Choroid plexus epithelial cell (primary cell): Measurements from ENCODE around the gene GPR75.

ENCODE experiments used
- DNase-seq: peaks from one replicate; pipeline ENCODE4 v3.0.0-alpha.2; 2010; ENCODE audit warnings: low read depth
- H3K4me3 ChIP-seq: 2 replicates; pipeline ENCODE4 v1.5.1; 2011; ENCODE audit warnings: low read depth, mild to moderate bottlenecking, control low read depth, low read length, moderate library complexity
- TF ChIP-seq, protein P1 (sequence below): conservative IDR thresholded peaks from 2 replicates; pipeline ENCODE4 v1.5.1; 2011; ENCODE audit warnings: low read depth, mild to moderate bottlenecking, control low read depth, inconsistent platforms, low read length, moderate library complexity

The GPR75 gene

DNA sequence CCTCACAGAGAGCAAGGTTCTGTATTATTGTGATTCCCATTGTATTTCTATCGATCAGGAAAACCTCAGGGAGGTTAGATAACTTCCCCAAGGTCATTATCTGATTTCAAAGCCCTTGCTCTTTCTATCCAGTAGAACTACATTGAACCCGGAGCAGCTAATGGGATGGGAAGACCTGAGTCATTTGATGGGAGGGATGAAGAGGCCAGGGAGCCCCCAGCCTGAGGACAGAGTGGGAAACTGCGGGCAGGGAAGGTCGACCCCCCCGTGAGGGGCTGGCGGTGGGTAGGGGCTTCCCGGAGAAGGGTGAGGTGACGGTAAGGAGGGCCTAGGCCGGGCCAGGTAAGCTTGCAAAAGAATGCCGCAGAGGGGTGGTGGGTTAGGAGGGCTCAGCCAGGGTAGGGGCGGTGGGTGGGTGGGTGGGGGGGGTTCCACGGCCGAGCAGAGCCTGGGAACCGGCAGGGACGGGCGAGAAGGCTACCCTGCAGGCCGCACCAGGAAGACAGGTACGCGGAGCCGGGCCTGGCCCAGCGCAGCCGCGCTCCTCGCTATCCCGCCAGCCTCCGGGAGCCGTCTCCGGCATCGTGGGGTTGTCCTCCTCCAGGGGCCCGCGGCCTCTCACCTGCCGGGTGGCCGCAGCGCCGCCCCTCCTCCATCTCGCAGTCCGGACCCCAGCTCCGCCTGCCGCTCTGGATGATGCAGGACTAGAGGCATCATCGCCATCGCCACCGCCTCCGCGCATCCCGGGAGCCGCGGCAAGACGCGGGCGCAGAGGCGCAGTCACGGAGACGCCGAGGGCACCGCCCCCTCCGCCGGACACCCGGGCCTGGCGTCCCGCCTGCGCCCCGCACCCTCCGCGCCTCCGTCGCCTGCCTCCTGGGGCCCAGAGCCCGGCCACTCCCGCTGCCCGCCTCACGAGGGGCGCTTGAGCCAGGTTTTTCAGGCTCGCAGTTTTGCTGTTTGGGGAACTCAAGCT lies at the start of gene GPR75:
Gene GPR75, minus strand, starts transcription at position 762 of the 976 bp plus-strand sequence. CDS start 5,211 bp downstream, outside the sequence.
- peak; percentile 22 for DNase-seq
- peak within 1 kb of the TSS; percentile 62 for H3K4me3 ChIP-seq
- TF ChIP-seq, protein P1, sequence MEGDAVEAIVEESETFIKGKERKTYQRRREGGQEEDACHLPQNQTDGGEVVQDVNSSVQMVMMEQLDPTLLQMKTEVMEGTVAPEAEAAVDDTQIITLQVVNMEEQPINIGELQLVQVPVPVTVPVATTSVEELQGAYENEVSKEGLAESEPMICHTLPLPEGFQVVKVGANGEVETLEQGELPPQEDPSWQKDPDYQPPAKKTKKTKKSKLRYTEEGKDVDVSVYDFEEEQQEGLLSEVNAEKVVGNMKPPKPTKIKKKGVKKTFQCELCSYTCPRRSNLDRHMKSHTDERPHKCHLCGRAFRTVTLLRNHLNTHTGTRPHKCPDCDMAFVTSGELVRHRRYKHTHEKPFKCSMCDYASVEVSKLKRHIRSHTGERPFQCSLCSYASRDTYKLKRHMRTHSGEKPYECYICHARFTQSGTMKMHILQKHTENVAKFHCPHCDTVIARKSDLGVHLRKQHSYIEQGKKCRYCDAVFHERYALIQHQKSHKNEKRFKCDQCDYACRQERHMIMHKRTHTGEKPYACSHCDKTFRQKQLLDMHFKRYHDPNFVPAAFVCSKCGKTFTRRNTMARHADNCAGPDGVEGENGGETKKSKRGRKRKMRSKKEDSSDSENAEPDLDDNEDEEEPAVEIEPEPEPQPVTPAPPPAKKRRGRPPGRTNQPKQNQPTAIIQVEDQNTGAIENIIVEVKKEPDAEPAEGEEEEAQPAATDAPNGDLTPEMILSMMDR, result no peak

- TF ChIP-seq, protein P1, result no peak
- H3K4me3 ChIP-seq, result no peak overlapping the region
- DNase-seq, result peak; percentile 5
These were observed 47.8 kb upstream of the GPR75 start for GRCh38 chr2:53907582-53907981.

DNA sequence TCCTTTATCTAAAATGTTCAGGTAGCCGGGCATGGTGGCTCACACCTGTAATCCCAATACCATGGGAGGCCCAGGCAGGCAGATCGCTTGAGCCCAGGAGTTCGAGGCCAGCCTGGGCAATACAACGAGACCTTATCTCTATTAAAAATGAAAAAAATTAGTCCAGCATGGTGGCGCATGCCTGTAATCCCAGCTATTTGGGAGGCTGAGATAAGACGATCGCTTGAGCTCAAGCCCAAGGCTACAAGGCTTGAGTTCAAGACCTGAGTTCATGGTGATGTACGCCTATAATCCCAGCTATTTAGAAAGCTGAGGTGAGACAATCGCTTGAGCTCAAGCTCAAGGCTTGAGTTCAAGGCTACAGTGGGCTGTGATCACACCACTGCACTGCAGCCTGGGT lies 45.6 kb upstream of the GPR75 start:
- H3K4me3 ChIP-seq, result no peak overlapping the region
- DNase-seq, result no peak
- TF ChIP-seq, protein P1, result no peak

DNA sequence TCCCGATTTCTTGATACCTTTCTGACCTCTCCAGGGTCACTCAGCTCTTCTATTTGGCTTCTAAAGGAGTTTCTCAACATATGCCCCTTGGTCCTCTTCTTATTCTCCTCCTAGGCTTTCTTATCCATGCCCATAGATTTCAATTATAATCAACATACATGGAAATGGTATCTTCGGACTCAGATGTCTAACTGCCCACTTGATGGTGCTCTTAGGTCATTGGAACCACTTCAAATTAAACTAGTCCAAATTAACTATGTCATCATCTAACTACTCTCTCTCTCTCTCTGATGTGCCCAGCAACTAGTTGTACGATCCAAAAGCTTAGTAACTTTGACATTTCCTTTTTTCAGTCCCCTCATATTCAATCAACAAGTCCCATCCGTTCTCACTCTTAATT lies 43.2 kb upstream of the GPR75 start:
- no peak overlapping the region for H3K4me3 ChIP-seq
- DNase-seq, result peak; percentile 5
- TF ChIP-seq, protein P1, result no peak

GRCh38 chr2:53901192-53901591 lies 41.4 kb upstream of the GPR75 start:
- no peak overlapping the region for H3K4me3 ChIP-seq
- TF ChIP-seq, protein P1, result no peak
- no peak for DNase-seq

DNA sequence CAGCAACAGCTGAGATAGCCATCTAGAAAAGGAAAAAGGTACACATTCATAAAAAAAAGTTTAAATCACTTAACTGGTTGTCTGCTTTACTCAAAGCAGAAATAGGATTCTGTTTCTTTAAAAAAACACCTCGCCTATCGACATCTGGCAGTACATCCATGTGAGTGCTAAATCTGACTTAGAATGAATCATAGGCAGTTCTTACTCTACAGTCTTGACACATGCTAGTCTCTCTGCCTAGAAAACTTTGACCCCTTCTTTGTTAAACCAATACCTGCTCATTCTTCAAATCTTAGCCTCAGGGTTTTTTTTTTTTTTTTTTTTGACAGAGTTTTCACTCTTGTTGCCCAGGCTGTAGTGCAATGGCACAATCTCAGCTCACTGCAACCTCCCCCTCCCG lies 37.1 kb upstream of the GPR75 start:
- peak; percentile 80 for DNase-seq
- TF ChIP-seq, protein P1, result no peak
- no peak overlapping the region for H3K4me3 ChIP-seq
